Measurements from ENCODE around the gene NDUFS7.

DNA sequence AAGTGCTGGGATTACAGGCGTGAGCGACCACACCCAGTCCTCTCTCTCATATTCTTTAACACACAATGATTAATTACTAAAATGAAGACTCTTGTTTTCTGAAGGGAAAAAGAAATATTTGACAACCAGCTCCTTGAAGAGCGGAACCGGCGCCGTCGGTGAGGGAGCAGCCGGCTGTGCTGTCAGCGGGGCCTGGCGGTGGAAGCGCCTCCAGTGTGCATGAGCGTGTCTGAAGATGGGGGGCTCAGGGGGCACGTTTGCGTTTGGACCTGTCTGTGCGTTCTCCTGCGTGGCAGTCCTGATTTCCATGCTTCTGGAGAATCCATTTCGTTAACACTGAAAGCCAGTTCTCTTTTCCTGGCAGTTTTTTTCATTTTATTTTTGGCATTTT is 7.3 kb upstream of the NDUFS7 start:
- TF ChIP-seq, protein P1, sequence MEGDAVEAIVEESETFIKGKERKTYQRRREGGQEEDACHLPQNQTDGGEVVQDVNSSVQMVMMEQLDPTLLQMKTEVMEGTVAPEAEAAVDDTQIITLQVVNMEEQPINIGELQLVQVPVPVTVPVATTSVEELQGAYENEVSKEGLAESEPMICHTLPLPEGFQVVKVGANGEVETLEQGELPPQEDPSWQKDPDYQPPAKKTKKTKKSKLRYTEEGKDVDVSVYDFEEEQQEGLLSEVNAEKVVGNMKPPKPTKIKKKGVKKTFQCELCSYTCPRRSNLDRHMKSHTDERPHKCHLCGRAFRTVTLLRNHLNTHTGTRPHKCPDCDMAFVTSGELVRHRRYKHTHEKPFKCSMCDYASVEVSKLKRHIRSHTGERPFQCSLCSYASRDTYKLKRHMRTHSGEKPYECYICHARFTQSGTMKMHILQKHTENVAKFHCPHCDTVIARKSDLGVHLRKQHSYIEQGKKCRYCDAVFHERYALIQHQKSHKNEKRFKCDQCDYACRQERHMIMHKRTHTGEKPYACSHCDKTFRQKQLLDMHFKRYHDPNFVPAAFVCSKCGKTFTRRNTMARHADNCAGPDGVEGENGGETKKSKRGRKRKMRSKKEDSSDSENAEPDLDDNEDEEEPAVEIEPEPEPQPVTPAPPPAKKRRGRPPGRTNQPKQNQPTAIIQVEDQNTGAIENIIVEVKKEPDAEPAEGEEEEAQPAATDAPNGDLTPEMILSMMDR (IDR thresholded peaks at IDR 0.05): no peak
- TF ChIP-seq POLR2AphosphoS5 (IDR thresholded peaks at IDR 0.05): no peak
- no peak for TF ChIP-seq POLR2A (IDR thresholded peaks at IDR 0.05)
